ENCODE measurements around the gene HP1BP3. TPM values are rescaled to one million over a fixed set of nuclear protein-coding genes. Genes with fewer than 3 reads are reported as not detected.
A peak's percentile ranks its signal among the peaks of the same experiment; 100 is the strongest.
"Not testable (repeated sequence)": the region's sequence is repeated elsewhere in the genome, so short reads cannot be mapped to it uniquely, and the experiment has no call there.

HP1BP3 gene
- total RNA-seq, 1 donor from 2014 or later, result 228 TPM

- H3K4me3 Mint-ChIP-seq (ENCODE audit: unreplicated experiment), result no peak overlapping the region
- H3K27me3 Mint-ChIP-seq (ENCODE audit: unreplicated experiment), result peaks cover 4% of the 10 kb centered on the region
- H3K9me3 Mint-ChIP-seq (ENCODE audit: unreplicated experiment), result no peaks in the 10 kb centered on the region
Measured at GRCh38 chr1:20721117-20722061, 65.7 kb downstream of the HP1BP3 start.

GRCh38 chr1:20720631-20721091, 66.4 kb downstream of the HP1BP3 start:
- DNase-seq (ENCODE audit: extremely low spot score, unreplicated experiment), result no peak
- Mint-ChIP-seq H3K4me1 (ENCODE audit: unreplicated experiment) (peaks cover 3% of the 10 kb centered on the region), H3K27ac (ENCODE audit: unreplicated experiment) (no peak overlapping the region), H3K9me3 (ENCODE audit: unreplicated experiment) (no peaks in the 10 kb centered on the region), H3K36me3 (ENCODE audit: unreplicated experiment) (no peaks in the 10 kb centered on the region), H3K4me3 (ENCODE audit: unreplicated experiment) (no peak overlapping the region), H3K27me3 (ENCODE audit: unreplicated experiment) (peaks cover 4% of the 10 kb centered on the region)
- TF ChIP-seq CTCF (IDR thresholded peaks at IDR 0.05), result no peak

More at GRCh38 chr1:20721117-20722061, 65.7 kb downstream of the HP1BP3 start:
- Mint-ChIP-seq H3K36me3 (ENCODE audit: unreplicated experiment) (no peaks in the 10 kb centered on the region), H3K27ac (ENCODE audit: unreplicated experiment) (no peak overlapping the region), H3K4me1 (ENCODE audit: unreplicated experiment) (peaks cover 3% of the 10 kb centered on the region)
- no peak for TF ChIP-seq CTCF (IDR thresholded peaks at IDR 0.05)
- no peak for DNase-seq (ENCODE audit: extremely low spot score, unreplicated experiment)

GRCh38 chr1:20719871-20720620, 67.1 kb downstream of the HP1BP3 start:
- Mint-ChIP-seq H3K27me3 (ENCODE audit: unreplicated experiment) (peaks cover 4% of the 10 kb centered on the region), H3K27ac (ENCODE audit: unreplicated experiment) (no peak overlapping the region), H3K4me3 (ENCODE audit: unreplicated experiment) (no peak overlapping the region), H3K9me3 (ENCODE audit: unreplicated experiment) (no peaks in the 10 kb centered on the region), H3K4me1 (ENCODE audit: unreplicated experiment) (peaks cover 3% of the 10 kb centered on the region), H3K36me3 (ENCODE audit: unreplicated experiment) (no peaks in the 10 kb centered on the region)
- DNase-seq (ENCODE audit: extremely low spot score, unreplicated experiment), result no peak
- TF ChIP-seq CTCF (IDR thresholded peaks at IDR 0.05), result no peak

- DNase-seq (ENCODE audit: extremely low spot score, unreplicated experiment), result no peak
- Mint-ChIP-seq H3K27me3 (ENCODE audit: unreplicated experiment) (peaks cover 4% of the 10 kb centered on the region), H3K9me3 (ENCODE audit: unreplicated experiment) (no peaks in the 10 kb centered on the region), H3K36me3 (ENCODE audit: unreplicated experiment) (no peaks in the 10 kb centered on the region), H3K4me1 (ENCODE audit: unreplicated experiment) (peaks cover 3% of the 10 kb centered on the region), H3K27ac (ENCODE audit: unreplicated experiment) (no peak overlapping the region), H3K4me3 (ENCODE audit: unreplicated experiment) (no peak overlapping the region)
- TF ChIP-seq CTCF (IDR thresholded peaks at IDR 0.05), result no peak
Measured at GRCh38 chr1:20719261-20719660, 67.8 kb downstream of the HP1BP3 start.

GRCh38 chr1:20718343-20718882, 68.7 kb downstream of the HP1BP3 start:
- H3K9me3 Mint-ChIP-seq (ENCODE audit: unreplicated experiment); H3K36me3 Mint-ChIP-seq (ENCODE audit: unreplicated experiment); DNase-seq (ENCODE audit: extremely low spot score, unreplicated experiment); H3K27me3 Mint-ChIP-seq (ENCODE audit: unreplicated experiment); H3K4me1 Mint-ChIP-seq (ENCODE audit: unreplicated experiment); H3K27ac Mint-ChIP-seq (ENCODE audit: unreplicated experiment): not testable (repeated sequence)
- peak overlapping the region; percentile 71 for H3K4me3 Mint-ChIP-seq (ENCODE audit: unreplicated experiment)
